ENCODE measurements around the gene CSNK1A1L. TPM values are rescaled to one million over a fixed set of nuclear protein-coding genes. Genes with fewer than 3 reads are reported as not detected.

CSNK1A1L gene
- total RNA-seq, 4 donors from 2014 or later, result not detected

GRCh38 chr13:37114250-37114649, 8.8 kb upstream of the CSNK1A1L start:
- Histone ChIP-seq H3K36me3 (no peaks in the 10 kb centered on the region), H3K9me3 (no peaks in the 10 kb centered on the region), H3K4me3 (no peak overlapping the region), H3K4me1 (no peaks in the 10 kb centered on the region), H3K27ac (no peak overlapping the region), H3K27me3 (no peaks in the 10 kb centered on the region)
- intact Hi-C loops (cut with DNase I; ENCODE audit: low total_unique reads) (no loop called here), in situ Hi-C loops (cut with MboI; ENCODE audit: low sequenced_read_pairs in 4 of 4) (loop anchor here in 3 of 4 donors (25.0 kb wide), 2 partner anchors 473 to 498 kb away; partner anchors contain the start of gene POSTN (in 1 of the 3))
- no peak for TF ChIP-seq POLR2A (IDR thresholded peaks at IDR 0.05)
- TF ChIP-seq CTCF (IDR thresholded peaks at IDR 0.05 in 4 of 5, conservative IDR thresholded peaks at IDR 0.05 in 1 of 5), result no peak
- ATAC-seq (no peak), DNase-seq (no peak)

GRCh38 chr13:37113534-37113933, 8.1 kb upstream of the CSNK1A1L start:
- DNase-seq (no peak), ATAC-seq (no peak)
- Histone ChIP-seq H3K9me3 (no peaks in the 10 kb centered on the region), H3K36me3 (no peaks in the 10 kb centered on the region), H3K4me3 (no peak overlapping the region), H3K27ac (no peak overlapping the region), H3K27me3 (no peaks in the 10 kb centered on the region), H3K4me1 (no peaks in the 10 kb centered on the region)
- intact Hi-C loops (cut with DNase I; ENCODE audit: low total_unique reads), result no loop called here
- TF ChIP-seq CTCF (IDR thresholded peaks at IDR 0.05 in 4 of 5, conservative IDR thresholded peaks at IDR 0.05 in 1 of 5), result no peak
- TF ChIP-seq POLR2A (IDR thresholded peaks at IDR 0.05), result no peak
- in situ Hi-C loops (cut with MboI; ENCODE audit: low sequenced_read_pairs in 4 of 4), result loop anchor here in 3 of 4 donors (25.0 kb wide), 2 partner anchors 474 to 499 kb away; partner anchors contain the start of gene POSTN (in 1 of the 3)

GRCh38 chr13:37109051-37109678, 3.7 kb upstream of the CSNK1A1L start:
- Histone ChIP-seq H3K36me3 (no peaks in the 10 kb centered on the region), H3K4me1 (no peaks in the 10 kb centered on the region), H3K27ac (no peak overlapping the region), H3K4me3 (no peak overlapping the region), H3K27me3 (no peaks in the 10 kb centered on the region), H3K9me3 (no peaks in the 10 kb centered on the region)
- TF ChIP-seq CTCF (IDR thresholded peaks at IDR 0.05 in 4 of 5, conservative IDR thresholded peaks at IDR 0.05 in 1 of 5), result peak in 2 of 5 experiments; percentile 40 to 47
- TF ChIP-seq POLR2A (IDR thresholded peaks at IDR 0.05), result no peak
- intact Hi-C loops (cut with DNase I; ENCODE audit: low total_unique reads) (loop anchor here (5.0 kb wide), 1 partner anchor 493 kb away; no protein-coding TSS in a partner anchor), in situ Hi-C loops (cut with MboI; ENCODE audit: low sequenced_read_pairs in 4 of 4) (loop anchor here (10.0 to 25.0 kb wide), 3 partner anchors 478 to 503 kb away; partner anchors contain the start of gene POSTN (in 1 of the 4))
- ATAC-seq (no peak), DNase-seq (no peak)

GRCh38 chr13:37107868-37108267, 2.4 kb upstream of the CSNK1A1L start:
- ATAC-seq (no peak), DNase-seq (no peak)
- in situ Hi-C loops (cut with MboI; ENCODE audit: low sequenced_read_pairs in 4 of 4), result loop anchor here (10.0 to 25.0 kb wide), 3 partner anchors 479 to 504 kb away; partner anchors contain the start of gene POSTN (in 1 of the 4)
- no peaks in the 10 kb centered on the region for H3K4me1 ChIP-seq
- TF ChIP-seq POLR2A (IDR thresholded peaks at IDR 0.05), result no peak
- no peak for TF ChIP-seq CTCF (IDR thresholded peaks at IDR 0.05 in 4 of 5, conservative IDR thresholded peaks at IDR 0.05 in 1 of 5)
- intact Hi-C loops (cut with DNase I; ENCODE audit: low total_unique reads), result loop anchor here (5.0 kb wide), 1 partner anchor 494 kb away; no protein-coding TSS in a partner anchor
- no peaks in the 10 kb centered on the region for H3K9me3 ChIP-seq
- no peak overlapping the region for H3K27ac ChIP-seq
- no peaks in the 10 kb centered on the region for H3K27me3 ChIP-seq
- H3K36me3 ChIP-seq, result no peaks in the 10 kb centered on the region
- H3K4me3 ChIP-seq, result no peak overlapping the region
